ENCODE data around the gene AKR1C4. TPM values are rescaled to one million over a fixed set of nuclear protein-coding genes. Genes with fewer than 3 reads are reported as not detected.
"Not testable (repeated sequence)": the region's sequence is repeated elsewhere in the genome, so short reads cannot be mapped to it uniquely, and the experiment has no call there.

Gene AKR1C4
- total RNA-seq (2014; rRNA removed; shearing (Covaris generic)), result not detected in 2 replicates

DNA sequence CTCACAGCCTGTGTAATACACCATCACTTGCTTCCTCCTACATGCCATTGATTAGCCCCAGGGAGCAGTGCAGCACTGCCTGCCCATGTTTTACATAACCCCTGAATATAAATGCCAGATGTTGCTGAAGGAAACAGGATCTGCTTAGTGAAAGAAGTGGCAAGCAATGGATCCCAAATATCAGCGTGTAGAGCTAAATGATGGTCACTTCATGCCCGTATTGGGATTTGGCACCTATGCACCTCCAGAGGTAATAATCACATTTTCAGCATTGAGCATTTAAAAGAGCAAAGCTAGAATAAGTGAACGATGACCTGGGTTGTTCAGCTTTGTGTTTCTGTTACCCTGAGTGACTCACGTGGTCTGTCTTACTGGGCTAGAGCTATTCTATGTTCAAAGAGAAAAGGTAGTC, at the start of gene AKR1C4:
Gene AKR1C4 (plus strand): TSS at position 136 of the 412 bp plus-strand sequence. CDS start 31 bp downstream, at position 167.
- Histone ChIP-seq H3K4me3 (ENCODE audit: insufficient read depth, low read depth, low read length) (no peak within 1 kb of the TSS), H3K27me3 (ENCODE audit: control insufficient read depth, insufficient read depth, low read length) (no peaks in the 10 kb centered on the region), H3K36me3 (replicated peaks; ENCODE audit: control insufficient read depth, insufficient read depth, low read length) (no peaks in the 10 kb centered on the region)
- DNase-seq, result no peak

DNA sequence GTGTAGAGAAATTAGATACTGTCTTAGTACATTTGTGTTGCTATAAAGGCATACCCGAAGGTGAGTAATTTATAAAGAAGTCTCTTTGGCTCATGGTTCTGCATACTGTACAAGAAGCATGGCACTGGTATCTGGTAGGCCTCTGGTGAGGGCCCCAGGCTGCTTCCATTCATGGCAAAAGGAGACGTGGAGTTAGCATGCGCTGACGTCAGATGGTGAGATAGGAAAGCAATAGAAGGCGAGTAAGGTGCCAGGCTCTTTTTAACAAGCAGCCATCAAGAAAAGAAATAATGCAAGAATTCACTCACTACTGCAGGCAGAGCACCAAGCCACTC, 49.8 kb upstream of the AKR1C4 start:
- Histone ChIP-seq H3K36me3 (replicated peaks; ENCODE audit: control insufficient read depth, insufficient read depth, low read length) (no peaks in the 10 kb centered on the region), H3K4me3 (ENCODE audit: insufficient read depth, low read depth, low read length) (no peak overlapping the region), H3K27me3 (ENCODE audit: control insufficient read depth, insufficient read depth, low read length) (no peaks in the 10 kb centered on the region)
- DNase-seq, result no peak

DNA sequence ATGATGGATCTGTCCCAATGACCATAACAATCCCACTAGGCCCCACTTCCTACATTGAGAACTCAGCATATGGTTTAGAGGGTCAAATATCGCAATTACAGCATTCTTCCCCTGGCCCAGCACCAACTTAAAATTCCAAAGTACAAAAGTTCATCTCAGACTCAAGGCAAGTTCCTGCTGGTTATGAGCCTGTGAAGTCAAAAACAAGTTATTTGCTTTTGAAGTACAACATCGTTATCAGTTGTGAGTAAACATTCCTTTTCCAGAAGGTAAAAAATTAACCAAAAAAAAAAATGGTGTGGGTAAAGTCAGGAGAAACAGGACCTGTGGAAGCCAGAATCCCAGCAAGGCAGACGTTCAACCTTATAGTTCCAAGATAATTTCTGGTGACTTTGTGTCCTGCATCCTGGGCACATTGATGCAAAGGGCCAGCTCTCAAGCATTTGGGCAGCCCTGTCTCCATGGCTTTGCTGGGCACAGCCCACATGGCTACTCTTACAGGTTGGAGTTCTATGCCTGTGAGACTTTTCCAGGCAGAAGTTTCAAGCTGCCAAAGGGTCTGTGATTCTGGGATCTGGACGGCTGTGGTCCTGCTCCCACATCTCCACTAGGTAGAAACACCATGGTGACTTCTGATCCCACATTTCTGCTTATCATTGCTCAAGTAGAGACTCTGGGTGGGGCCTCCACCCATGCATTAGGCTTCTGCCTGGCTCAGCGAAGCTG, 49.2 kb upstream of the AKR1C4 start:
- H3K27me3 ChIP-seq (ENCODE audit: control insufficient read depth, insufficient read depth, low read length), result no peaks in the 10 kb centered on the region

DNA sequence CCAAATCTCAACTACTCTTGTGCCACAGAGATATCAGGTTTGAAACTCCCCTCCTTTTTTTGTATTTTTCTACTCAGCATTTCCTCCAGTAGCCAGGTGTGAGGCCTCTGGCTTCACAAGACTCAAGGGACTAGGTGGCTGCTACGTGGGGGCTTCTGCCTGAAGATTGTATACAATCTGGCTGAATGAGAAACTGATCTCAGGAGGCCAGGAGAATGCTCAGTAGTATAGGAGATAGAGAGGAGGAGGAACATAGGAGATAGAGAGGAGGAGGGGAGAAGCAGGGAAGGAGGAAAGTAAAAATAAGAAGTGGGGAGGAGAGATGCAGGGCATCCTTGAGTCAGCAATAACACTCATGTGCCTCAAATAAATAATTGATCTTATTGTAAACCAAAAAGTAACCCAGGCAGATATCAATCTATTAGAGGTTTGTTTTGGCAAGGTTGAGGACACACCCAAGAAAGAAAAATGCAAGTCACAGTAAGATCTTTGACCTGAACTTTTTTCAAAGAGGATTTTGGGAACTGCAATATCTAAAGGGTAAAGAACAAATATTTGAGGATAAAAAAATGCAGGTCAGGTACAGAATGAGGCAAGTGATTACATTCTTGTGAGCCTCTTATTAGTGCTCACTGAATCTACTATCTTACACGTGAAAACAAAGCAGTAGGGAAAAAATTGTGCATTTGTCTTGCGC, 48.5 kb upstream of the AKR1C4 start:
- no peak overlapping the region for H3K4me3 ChIP-seq (ENCODE audit: insufficient read depth, low read depth, low read length)
- no peak for DNase-seq
- H3K36me3 ChIP-seq (replicated peaks; ENCODE audit: control insufficient read depth, insufficient read depth, low read length), result no peaks in the 10 kb centered on the region
- H3K27me3 ChIP-seq (ENCODE audit: control insufficient read depth, insufficient read depth, low read length), result no peaks in the 10 kb centered on the region

More for the DNA sequence above, 49.2 kb upstream of the AKR1C4 start:
- DNase-seq, result no peak
- H3K36me3 ChIP-seq (replicated peaks; ENCODE audit: control insufficient read depth, insufficient read depth, low read length), result no peaks in the 10 kb centered on the region
- H3K4me3 ChIP-seq (ENCODE audit: insufficient read depth, low read depth, low read length), result no peak overlapping the region

DNA sequence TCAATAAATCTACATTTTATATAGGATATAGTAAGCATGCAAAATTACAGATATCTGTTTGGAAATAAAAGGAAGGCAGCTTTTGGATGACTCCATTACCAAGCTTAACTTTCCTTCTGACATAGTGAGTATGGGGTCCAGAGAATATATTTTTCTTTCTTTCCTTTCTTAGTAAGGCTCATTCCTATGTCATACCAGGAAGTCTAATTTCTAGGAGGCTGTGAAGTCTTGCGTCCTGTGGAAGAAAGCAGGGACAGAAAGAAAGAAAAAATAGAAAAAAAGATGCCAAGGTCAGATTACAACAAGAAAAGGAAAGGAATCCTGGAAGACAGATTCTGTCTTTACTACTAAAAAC, 48.0 kb upstream of the AKR1C4 start:
- Histone ChIP-seq H3K36me3 (replicated peaks; ENCODE audit: control insufficient read depth, insufficient read depth, low read length) (no peaks in the 10 kb centered on the region), H3K27me3 (ENCODE audit: control insufficient read depth, insufficient read depth, low read length) (no peaks in the 10 kb centered on the region), H3K4me3 (ENCODE audit: insufficient read depth, low read depth, low read length) (no peak overlapping the region)
- DNase-seq, result no peak

DNA sequence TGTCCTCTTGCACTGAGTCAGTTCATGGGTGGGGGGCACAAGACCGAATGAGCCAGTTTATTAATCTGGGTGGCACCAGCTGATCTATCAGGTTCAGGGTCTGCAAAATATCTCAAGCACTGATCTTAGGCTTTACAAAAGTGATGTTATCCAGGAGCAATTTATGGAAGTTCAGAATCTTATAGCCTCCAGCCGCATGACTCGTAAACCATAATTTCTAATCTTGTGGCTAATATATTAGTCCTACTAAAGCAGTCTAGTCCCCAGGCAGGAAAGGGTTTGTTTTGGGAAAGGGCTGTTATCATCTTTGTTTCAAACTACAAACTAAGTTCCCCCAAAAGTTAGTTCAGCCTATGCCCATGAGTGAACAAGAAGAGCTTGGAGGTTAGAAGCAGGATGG, 45.6 kb upstream of the AKR1C4 start:
- no peak overlapping the region for H3K4me3 ChIP-seq (ENCODE audit: insufficient read depth, low read depth, low read length)
- H3K27me3 ChIP-seq (ENCODE audit: control insufficient read depth, insufficient read depth, low read length), result no peaks in the 10 kb centered on the region
- no peak for DNase-seq
- H3K36me3 ChIP-seq (replicated peaks; ENCODE audit: control insufficient read depth, insufficient read depth, low read length), result no peaks in the 10 kb centered on the region

DNA sequence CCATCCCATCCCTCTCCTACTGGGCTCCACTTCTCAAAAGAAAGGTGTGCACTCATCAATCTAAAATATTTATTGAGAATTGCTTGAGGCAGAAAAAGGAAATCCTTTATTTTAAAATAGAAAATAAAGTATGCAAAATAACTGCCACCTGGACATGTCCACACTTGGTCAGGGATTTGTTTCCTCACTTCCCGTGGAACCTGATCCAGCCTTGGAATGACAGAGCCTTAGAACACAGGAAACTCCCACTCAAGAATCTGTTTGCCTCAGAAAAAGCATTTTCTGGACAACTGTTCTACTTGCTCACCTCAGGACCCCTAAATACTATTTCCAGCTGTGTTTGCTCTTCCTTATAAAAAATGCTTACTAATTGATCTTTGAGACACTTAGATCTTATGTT, 40.7 kb upstream of the AKR1C4 start:
- no peaks in the 10 kb centered on the region for H3K27me3 ChIP-seq (ENCODE audit: control insufficient read depth, insufficient read depth, low read length)
- DNase-seq, result no peak
- H3K36me3 ChIP-seq (replicated peaks; ENCODE audit: control insufficient read depth, insufficient read depth, low read length), result no peaks in the 10 kb centered on the region
- no peak overlapping the region for H3K4me3 ChIP-seq (ENCODE audit: insufficient read depth, low read depth, low read length)

DNA sequence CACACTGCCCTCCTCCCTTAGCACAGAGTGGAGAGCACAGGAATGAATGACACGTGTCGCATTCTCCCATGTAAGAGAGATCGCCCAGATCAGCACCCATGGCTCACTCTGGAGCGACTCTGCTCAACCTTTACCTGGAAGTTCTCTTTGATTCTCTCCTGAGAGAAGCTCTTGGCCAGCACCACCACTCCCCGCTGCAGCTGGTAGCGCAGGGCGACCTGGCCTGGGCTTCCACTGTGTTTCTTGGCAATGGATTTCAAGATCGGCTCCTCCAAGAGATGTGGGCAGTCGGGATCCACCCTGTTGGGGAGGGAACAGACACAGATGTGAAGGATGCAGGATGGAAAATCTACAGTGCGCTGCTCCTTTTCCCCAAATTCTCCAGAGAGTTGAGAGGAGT, 39.1 kb upstream of the AKR1C4 start:
- DNase-seq, result no peak
- no peaks in the 10 kb centered on the region for H3K27me3 ChIP-seq (ENCODE audit: control insufficient read depth, insufficient read depth, low read length)
- H3K4me3 ChIP-seq (ENCODE audit: insufficient read depth, low read depth, low read length), result no peak overlapping the region
- H3K36me3 ChIP-seq (replicated peaks; ENCODE audit: control insufficient read depth, insufficient read depth, low read length), result no peaks in the 10 kb centered on the region

DNA sequence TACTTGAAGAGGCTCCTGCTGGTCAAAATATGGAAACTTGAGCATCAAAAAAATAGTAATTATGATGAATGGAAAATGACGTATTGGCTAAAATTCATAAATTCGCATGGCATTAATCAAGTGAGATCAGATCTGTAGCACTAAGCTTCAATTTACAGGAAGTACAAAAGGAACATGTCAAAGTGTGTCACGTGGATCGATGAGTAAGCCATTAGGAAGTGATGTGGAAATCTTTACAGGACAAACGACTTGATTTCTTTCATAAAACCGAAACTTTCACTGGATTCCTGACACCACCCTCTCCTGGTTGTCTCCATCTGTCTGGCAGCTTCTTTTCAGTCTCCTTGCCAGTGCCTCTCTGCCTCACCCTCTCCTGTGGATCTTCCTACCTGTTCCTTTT, 37.5 kb upstream of the AKR1C4 start:
- H3K27me3 ChIP-seq (ENCODE audit: control insufficient read depth, insufficient read depth, low read length), result no peaks in the 10 kb centered on the region
- DNase-seq, result no peak
- no peaks in the 10 kb centered on the region for H3K36me3 ChIP-seq (replicated peaks; ENCODE audit: control insufficient read depth, insufficient read depth, low read length)
- H3K4me3 ChIP-seq (ENCODE audit: insufficient read depth, low read depth, low read length), result no peak overlapping the region

DNA sequence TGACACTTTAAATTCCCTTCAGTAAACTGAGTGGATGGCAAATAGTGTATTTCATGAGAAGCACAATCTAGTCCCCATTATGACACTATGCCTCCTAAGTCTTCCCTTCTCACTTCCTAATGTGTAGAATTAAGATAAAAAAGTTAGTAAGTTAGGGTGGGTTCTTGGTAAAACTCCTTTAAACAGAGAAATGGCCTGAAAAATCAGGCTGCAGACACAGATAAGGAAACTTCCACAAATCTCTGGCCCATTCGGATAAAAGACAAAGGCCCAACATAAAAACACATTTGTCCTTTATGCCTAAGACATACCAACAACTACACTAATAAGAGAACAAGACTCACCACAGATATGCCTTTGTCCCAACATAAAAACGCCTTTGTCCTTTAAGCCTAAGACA, 33.1 kb upstream of the AKR1C4 start:
- H3K36me3 ChIP-seq (replicated peaks; ENCODE audit: control insufficient read depth, insufficient read depth, low read length), result no peaks in the 10 kb centered on the region
- peaks cover 6% of the 10 kb centered on the region; the same call in 1 of the 2 replicates for H3K27me3 ChIP-seq (ENCODE audit: control insufficient read depth, insufficient read depth, low read length)
- DNase-seq, result no peak
- no peak overlapping the region for H3K4me3 ChIP-seq (ENCODE audit: insufficient read depth, low read depth, low read length)

DNA sequence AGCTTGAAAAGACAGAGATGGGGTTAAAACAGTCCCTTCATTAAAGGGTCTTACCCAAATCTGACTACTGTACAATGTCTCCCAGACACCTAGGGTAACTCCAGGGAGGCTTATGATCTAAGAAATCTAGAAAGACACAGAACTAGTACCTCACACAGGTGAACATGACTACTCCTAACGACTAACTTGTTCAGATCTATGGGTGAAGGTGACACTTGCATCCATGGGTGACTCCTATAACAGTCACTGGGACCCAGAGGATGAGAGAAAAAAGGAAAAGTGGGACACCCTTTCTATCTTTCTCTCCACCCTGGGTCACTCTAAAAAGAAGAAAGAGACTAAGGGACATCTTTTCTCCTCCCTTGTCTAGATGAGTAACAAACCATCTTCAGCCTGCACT, 30.9 kb upstream of the AKR1C4 start:
- Histone ChIP-seq H3K4me3 (ENCODE audit: insufficient read depth, low read depth, low read length) (no peak overlapping the region), H3K27me3 (ENCODE audit: control insufficient read depth, insufficient read depth, low read length) (peaks cover 17% of the 10 kb centered on the region), H3K36me3 (replicated peaks; ENCODE audit: control insufficient read depth, insufficient read depth, low read length) (no peaks in the 10 kb centered on the region)
- DNase-seq, result no peak

DNA sequence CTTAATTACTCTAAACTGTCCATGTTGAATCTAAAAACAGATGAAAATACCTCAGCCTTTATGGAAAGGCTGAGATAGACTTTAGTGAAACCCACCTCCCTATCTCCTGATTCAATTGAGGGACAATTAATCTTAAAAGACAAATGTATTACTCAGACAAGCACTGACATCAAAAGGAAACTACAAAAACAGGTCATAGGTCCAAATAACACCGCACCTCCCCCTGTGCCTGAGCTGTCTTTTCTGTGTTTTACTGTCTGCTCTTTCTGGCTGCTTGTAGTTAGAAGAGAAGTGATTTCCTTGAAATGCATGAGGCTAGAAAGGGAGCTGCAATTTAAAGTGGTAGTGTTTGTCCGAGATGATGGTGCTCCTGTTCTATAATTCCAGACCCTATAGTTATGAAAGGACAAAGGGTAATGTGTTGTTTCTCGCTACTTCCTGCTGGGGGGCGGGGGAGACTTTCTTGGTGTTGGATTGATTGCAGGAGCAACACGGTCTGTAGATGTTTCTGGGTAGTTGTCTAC, 27.7 kb upstream of the AKR1C4 start:
- no peak for DNase-seq
- no peaks in the 10 kb centered on the region for H3K36me3 ChIP-seq (replicated peaks; ENCODE audit: control insufficient read depth, insufficient read depth, low read length)
- H3K4me3 ChIP-seq (ENCODE audit: insufficient read depth, low read depth, low read length), result no peak overlapping the region
- H3K27me3 ChIP-seq (ENCODE audit: control insufficient read depth, insufficient read depth, low read length), result peaks cover 17% of the 10 kb centered on the region

DNA sequence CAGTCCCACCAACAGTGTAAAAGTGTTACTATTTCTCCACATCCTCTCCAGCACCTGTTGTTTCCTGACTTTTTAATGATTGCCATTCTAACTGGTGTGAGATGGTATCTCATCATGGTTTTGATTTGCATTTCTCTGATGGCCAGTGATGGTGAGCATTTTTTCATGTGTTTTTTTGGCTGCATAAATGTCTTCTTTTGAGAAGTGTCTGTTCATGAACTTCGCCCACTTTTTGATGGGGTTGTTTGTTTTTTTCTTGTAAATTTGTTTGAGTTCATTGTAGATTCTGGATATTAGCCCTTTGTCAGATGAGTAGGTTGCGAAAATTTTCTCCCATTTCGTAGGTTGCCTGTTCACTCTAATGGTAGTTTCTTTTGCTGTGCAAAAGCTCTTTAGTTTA, 21.1 kb upstream of the AKR1C4 start:
- H3K27me3 ChIP-seq (ENCODE audit: control insufficient read depth, insufficient read depth, low read length); DNase-seq; H3K36me3 ChIP-seq (replicated peaks; ENCODE audit: control insufficient read depth, insufficient read depth, low read length); H3K4me3 ChIP-seq (ENCODE audit: insufficient read depth, low read depth, low read length): not testable (repeated sequence)

DNA sequence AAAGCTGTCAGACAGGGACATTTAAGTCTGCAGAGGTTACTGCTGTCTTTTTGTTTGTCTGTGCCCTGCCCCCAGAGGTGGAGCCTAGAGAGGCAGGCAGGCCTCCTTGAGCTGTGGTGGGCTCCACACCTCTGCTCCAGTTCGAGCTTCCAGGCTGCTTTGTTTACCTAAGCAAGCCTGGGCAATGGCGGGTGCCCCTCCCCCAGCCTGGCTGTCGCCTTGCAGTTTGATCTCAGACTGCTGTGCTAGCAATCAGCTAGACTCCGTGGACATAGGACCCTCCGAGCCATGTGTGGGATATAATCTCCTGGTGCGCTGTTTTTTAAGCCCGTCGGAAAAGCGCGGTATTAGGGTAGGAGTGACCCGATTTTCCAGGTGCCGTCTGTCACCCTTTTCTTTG, 16.1 kb upstream of the AKR1C4 start:
- H3K36me3 ChIP-seq (replicated peaks; ENCODE audit: control insufficient read depth, insufficient read depth, low read length); DNase-seq; H3K4me3 ChIP-seq (ENCODE audit: insufficient read depth, low read depth, low read length); H3K27me3 ChIP-seq (ENCODE audit: control insufficient read depth, insufficient read depth, low read length): not testable (repeated sequence)

DNA sequence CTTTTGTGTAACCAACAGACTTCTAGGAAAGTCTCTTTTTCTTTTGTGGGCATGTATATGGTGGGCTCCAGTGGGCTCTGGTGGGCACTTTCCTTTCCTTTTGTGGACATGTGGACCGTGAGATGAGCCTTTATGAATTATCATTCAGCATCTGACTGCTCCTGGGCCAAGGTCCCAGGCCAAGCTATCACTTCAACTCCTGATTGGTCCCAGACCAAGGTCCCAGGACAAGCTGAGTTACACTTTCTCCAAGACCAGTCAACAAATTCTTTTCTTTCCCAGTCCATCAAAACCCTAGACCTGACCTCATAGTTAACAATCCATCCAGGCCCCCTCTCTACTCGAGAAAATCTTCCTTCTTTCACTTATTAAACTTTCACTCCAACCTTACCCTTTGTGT, 12.7 kb upstream of the AKR1C4 start:
- Histone ChIP-seq H3K4me3 (ENCODE audit: insufficient read depth, low read depth, low read length) (no peak overlapping the region), H3K36me3 (replicated peaks; ENCODE audit: control insufficient read depth, insufficient read depth, low read length) (no peaks in the 10 kb centered on the region), H3K27me3 (ENCODE audit: control insufficient read depth, insufficient read depth, low read length) (no peaks in the 10 kb centered on the region)
- no peak for DNase-seq
